Epithelial cell of prostate (primary cell): ENCODE measurements around the gene GALNT9.

Experiments used
- DNase-seq: peaks from one replicate; pipeline ENCODE4 v3.0.0-alpha.2; 2011; ENCODE audit warnings: low read depth, low spot score
- H3K27ac ChIP-seq: fragments of 450-650 bp; 2 replicates; pipeline ENCODE4 v1.5.1; 2017; ENCODE audit warnings: mild to moderate bottlenecking

GALNT9 gene

GRCh38 chr12:132179431-132180362 lies 149.7 kb downstream of the GALNT9 start:
- DNase-seq: no peak
- H3K27ac ChIP-seq: no peak overlapping the region

GRCh38 chr12:132178801-132179401 lies 150.5 kb downstream of the GALNT9 start:
- DNase-seq: no peak
- H3K27ac ChIP-seq: no peak overlapping the region

- no peak overlapping the region for H3K27ac ChIP-seq
- DNase-seq: no peak
Observed at GRCh38 chr12:132178316-132178715, 151.1 kb downstream of the GALNT9 start.

DNA sequence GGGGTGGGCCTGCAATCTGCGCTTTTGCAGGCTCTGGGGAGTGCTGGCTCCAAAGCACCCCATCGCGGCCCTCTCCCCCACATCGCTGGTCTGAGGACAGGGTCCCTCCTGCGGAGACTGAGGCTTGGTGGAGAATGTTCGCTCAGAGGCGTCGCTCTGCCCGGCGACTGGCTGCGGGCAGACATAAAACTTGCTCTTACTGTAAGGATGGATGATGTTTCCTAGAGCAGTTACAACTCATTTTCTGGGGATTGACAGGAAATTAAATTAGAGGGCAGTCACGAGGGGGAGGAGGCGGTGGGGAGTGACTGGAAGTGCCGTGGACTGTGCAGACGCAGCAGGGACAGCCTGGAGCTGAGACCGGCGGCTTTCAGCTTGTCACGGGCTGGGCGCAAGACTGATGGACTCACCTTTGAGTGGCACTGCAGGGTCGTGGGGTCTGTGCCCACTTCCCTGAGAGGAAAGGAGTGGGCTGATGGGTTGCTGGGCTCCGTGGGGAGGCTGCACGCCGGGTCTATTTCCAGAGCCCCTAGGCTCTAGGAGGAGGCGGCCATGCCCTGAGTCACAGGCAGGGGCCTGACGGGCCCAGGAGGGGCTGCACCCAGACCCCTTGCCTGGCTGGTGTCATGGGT lies 152.4 kb downstream of the GALNT9 start:
- H3K27ac ChIP-seq: no peak overlapping the region
- DNase-seq: no peak

GRCh38 chr12:132176385-132176919 lies 152.9 kb downstream of the GALNT9 start:
- DNase-seq: no peak
- no peak overlapping the region for H3K27ac ChIP-seq

- H3K27ac ChIP-seq: no peak overlapping the region
- DNase-seq: no peak
Observed at GRCh38 chr12:132175496-132176384, 153.6 kb downstream of the GALNT9 start.

GRCh38 chr12:132174839-132175490 lies 154.4 kb downstream of the GALNT9 start:
- no peak for DNase-seq
- no peak overlapping the region for H3K27ac ChIP-seq

DNA sequence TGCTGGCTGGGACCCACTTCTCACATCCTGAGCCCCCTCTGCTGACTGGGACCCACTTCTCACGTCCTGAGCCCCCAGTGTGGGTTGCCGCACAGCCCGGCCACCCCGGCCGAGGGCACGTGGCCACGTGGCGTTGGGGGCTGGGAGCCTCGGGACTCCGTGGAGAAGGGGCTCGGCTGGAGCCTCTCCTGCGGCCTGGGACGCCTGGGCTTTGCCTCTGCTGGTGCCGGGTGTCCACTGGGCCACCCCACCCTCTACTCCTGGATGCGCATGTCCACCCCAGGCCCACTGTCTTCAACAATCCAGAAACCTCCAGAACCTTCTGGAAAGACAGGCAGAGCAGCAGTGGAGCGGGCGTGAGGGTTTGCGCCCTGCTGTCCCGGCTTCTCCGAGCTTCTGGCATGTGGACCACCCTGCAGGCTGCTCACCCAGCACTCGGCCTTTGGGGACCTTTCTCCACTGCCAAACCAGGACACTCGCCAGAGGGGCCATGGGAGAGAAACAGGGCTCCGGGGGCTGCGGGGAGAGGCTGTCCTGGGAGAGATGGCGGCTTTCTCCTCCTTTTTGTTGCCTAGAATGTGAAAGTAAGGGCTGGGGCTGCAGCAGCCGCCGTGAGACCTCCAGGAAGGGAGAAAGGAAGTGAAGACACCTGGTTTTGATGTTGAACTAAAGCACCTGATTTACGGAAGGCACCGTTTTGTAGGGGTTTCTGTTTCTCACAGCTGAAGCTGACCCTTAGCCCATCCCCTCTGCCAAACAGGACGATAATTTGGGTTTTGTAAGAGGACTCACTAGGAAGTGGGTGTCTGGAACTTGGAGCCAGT lies 155.2 kb downstream of the GALNT9 start:
- no peak for DNase-seq

DNA sequence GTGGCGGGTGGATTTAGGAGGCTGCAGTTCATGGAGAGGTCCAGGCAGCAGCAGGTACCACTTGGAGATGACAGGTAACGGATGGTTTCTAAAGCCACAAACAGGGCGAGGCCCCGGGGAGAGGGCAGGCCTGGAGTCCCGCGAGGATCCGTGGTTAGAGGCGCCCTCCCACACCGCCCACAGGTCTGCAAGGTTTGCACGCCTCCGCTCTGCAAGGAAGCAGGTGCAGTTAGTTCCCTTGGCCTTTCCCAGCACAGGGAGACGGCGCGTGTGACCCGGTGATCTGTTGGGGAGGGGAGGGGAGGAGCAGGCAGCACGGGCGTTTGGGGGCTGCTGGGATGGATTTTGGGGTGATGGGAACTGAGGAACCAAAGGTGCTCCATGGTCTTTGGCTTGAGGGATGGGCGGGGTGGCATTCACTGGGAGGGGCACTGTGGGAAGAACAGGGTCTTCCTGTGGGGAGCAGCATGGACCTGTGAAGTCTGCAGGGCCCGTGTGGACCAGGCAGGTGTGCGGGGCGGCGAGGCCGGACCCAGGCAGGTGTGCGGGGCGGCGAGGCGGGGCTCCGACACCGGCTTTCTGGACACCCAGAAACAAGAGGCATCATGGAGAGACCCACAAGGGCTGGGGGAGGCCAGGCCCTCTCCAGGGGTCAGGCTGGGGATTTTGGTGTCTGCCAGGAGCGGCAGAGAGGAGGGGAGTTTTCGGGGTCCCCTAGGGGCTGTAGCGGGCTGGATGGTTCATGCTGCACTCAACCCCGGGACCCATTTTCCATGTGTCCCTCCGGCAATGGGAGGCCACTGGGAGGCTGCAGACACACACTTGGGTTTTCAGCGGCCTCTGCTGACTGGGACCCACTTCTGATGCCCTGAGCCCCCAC lies 156.0 kb downstream of the GALNT9 start:
- no peak for DNase-seq
- H3K27ac ChIP-seq: no peak overlapping the region

More for the DNA sequence above, 155.2 kb downstream of the GALNT9 start:
- no peak overlapping the region for H3K27ac ChIP-seq

- no peak for DNase-seq
- H3K27ac ChIP-seq: no peak overlapping the region
Observed at GRCh38 chr12:132172619-132173018, 156.8 kb downstream of the GALNT9 start.

GRCh38 chr12:132171968-132172521 lies 157.3 kb downstream of the GALNT9 start:
- H3K27ac ChIP-seq: no peak overlapping the region
- DNase-seq: no peak

- no peak for DNase-seq
Observed at GRCh38 chr12:132171293-132171967, 158.0 kb downstream of the GALNT9 start.

GRCh38 chr12:132170637-132171292 lies 158.6 kb downstream of the GALNT9 start:
- H3K27ac ChIP-seq: no peak overlapping the region
- no peak for DNase-seq

More at GRCh38 chr12:132171293-132171967, 158.0 kb downstream of the GALNT9 start:
- no peak overlapping the region for H3K27ac ChIP-seq

GRCh38 chr12:132170094-132170636 lies 159.2 kb downstream of the GALNT9 start:
- DNase-seq: no peak
- no peak overlapping the region for H3K27ac ChIP-seq

GRCh38 chr12:132169376-132169775 lies 160.0 kb downstream of the GALNT9 start:
- H3K27ac ChIP-seq: no peak overlapping the region
- DNase-seq: no peak
